OCI-LY1 (cell line): Measurements from ENCODE around the gene LARP4.
"Not testable (repeated sequence)": the region's sequence is repeated elsewhere in the genome, so short reads cannot be mapped to it uniquely, and the experiment has no call there.

Experiments used
- EZH2 ChIP-seq: fragments of 200-600 bp; sonication (generic), shearing (Covaris generic); IDR thresholded peaks from 2 replicates; pipeline ENCODE4 v1.8.0; 2017; ENCODE audit warnings: borderline replicate concordance, mixed run types, mild to moderate bottlenecking, antibody characterized with exemption, low read length, moderate library complexity, mixed read lengths
- TF ChIP-seq, protein P1 (sequence below): fragments of 200-600 bp; sonication (generic), shearing (Covaris generic); IDR thresholded peaks from 2 replicates; pipeline ENCODE4 v1.5.1; 2017; ENCODE audit warnings: mild to moderate bottlenecking, antibody characterized with exemption, low read length, moderate library complexity, mixed read lengths

GRCh38 chr12:50431656-50432055 is 31.0 kb downstream of the LARP4 start:
- TF ChIP-seq, protein P1, sequence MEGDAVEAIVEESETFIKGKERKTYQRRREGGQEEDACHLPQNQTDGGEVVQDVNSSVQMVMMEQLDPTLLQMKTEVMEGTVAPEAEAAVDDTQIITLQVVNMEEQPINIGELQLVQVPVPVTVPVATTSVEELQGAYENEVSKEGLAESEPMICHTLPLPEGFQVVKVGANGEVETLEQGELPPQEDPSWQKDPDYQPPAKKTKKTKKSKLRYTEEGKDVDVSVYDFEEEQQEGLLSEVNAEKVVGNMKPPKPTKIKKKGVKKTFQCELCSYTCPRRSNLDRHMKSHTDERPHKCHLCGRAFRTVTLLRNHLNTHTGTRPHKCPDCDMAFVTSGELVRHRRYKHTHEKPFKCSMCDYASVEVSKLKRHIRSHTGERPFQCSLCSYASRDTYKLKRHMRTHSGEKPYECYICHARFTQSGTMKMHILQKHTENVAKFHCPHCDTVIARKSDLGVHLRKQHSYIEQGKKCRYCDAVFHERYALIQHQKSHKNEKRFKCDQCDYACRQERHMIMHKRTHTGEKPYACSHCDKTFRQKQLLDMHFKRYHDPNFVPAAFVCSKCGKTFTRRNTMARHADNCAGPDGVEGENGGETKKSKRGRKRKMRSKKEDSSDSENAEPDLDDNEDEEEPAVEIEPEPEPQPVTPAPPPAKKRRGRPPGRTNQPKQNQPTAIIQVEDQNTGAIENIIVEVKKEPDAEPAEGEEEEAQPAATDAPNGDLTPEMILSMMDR, result not testable (repeated sequence)
- not testable (repeated sequence) for TF ChIP-seq EZH2
